Hypothalamus (tissue), 51 donors: ENCODE results near the gene CACNA2D2.

ENCODE experiments used
- DNase-seq, 51 donors: peaks; one replicate each; lab custom pipeline; 2025; lab: John Stamatoyannopoulos, UW

CACNA2D2 gene

DNA sequence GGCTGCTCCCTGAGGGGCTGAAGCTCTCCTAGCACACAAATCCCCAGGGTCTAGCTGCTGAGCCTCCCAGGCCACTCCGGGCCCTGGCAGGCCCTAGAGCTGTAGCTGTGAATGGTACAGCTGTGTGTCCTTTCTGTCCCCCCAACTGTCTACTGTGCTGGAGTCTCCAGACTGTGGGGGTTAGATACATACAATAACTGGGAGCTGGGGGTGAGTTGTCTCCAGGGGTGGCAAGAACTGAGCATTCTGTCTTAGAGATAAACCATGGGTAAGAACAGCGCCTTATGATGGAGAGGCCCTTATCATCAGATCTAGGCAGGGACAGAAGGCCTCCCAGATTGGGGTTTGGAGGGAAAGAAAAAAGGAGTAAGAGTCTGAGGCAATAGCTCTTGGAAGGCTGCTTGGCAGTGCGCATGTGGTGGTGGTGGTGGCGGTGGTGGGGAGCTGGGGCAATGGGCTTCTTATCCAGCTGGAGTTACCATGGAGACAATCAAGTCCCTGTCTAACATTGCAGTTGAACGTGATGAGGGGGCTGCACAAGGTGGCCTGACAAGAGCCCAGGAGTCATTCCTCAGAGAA, 149.2 kb downstream of the CACNA2D2 start:
- DNase-seq, result no peak

DNA sequence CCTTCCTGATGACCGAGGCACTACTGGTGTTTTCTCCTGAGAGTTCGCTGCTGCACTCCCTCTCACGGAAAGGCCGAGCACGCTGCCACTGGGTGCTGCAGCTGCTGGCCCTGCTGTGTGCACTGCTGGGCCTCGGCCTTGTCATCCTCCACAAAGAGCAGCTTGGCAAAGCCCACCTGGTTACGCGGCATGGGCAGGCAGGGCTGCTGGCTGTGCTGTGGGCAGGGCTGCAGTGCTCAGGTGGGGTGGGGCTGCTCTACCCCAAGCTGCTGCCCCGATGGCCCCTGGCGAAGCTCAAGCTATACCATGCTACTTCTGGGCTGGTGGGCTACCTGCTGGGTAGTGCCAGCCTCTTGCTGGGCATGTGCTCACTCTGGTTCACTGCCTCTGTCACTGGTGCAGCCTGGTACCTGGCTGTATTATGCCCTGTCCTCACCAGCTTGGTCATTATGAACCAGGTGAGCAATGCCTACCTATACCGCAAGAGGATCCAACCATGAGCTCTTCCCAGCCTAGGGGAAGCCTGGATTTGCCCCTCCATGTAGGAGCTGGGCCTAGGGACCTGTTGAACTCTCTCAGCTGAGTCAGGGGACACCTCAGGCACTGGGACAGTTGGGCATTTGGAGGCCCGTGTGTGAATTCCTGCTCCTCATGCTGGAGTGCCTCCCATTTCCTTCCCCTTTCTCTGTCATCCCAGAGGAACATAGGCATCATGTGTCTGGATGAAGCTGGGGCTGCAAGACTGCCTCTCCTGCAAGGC, 150.0 kb downstream of the CACNA2D2 start:
- no peak for DNase-seq

DNA sequence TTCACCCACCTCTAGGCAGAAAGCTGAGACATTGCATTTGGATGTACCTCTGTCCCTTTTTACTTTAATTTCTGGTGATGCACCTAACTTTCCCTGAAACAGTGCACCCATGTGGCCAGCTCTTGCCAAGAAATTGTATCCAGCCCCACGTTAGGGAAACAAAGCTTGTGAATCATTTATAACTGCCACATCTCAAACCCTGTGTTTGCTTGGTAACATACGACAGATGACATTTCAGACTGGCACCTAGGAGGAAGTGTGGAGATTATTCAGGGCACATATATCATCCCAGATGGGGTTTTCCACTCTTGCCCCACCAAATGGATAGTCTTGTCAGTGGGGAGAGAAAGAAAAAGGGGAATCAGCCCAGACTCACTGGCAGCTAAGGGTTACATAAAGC, 150.7 kb downstream of the CACNA2D2 start:
- DNase-seq, result no peak

DNA sequence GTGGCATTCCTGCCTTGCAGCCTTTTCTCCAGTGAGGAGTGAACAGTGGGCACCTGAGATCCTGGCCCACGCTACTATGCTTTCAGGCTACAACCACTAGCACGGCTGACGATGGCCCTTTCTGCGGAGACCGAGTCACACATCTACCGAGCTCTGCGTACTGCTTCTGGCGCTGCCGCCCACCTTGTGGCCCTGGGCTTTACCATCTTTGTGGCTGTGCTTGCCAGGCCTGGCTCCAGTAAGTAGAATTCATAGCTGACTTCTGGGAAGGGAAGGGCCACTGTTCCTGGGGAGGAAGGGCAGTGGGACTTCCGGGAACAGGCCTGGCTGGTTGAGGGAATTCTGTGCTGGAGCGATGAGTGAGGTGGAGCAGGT, 152.1 kb downstream of the CACNA2D2 start:
- no peak for DNase-seq

DNA sequence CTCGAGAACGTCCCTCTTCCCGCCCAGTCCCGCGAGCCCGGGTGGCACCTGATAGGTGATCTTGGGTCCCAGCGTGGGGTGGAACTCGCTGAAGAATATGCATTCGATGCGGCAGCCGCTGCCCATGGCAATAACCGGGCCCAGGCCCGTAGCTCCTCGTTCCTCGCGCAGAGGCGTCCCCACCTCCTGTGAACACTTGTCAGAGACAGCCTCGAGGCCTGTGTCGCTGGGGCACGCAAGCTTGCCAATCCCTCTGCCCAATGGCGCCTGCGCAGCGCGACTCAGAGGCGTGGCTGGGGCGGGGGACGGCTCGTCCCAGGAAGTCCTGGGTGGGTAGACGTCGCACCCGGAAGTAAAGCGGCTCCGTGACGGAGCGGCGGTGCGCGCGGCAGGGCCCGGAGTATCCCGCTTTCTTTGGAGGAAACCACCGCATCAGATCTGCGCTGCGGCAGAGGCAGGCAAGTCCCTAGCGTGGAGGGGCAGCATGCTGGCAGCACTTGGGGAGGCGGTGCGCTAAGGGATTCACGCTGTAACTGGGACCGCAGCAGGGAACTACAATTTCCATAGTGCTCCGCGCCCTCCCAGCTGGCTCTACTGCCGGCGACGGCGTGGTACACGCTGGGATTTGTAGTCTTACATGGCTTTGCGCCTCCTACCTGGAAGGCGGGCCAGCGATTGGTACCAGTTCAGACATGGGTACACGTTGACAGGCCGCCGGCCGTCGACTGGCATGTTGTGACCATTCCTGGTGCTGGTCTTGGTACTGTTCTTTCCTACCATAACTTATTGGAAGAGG, 152.7 kb downstream of the CACNA2D2 start, which contains the start of the genes CYB561D2 and NPRL2:
CYB561D2 (plus strand) TSS at position 336 of the 796 bp plus-strand sequence. CDS start 572 bp downstream, outside the sequence.
NPRL2 (minus strand) TSS at position 249 of the 796 bp plus-strand sequence; CDS start at position 126, 123 bp downstream.
- peak; percentile 87 to 99 (median 97) for DNase-seq

DNA sequence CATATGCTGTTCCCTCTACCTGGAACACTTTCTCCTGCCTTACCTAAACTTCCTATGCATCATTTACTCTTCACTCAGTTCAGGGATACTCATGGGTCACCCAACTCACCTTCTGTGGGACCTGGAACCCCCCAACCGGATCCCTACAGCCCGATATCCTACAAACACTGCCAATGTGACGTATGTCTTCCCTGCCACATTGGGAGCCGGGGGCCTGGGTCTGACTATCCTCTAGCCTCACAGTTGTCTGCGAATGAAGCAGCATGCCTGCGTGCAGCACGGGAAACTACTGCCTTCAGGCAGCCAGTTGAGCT, 153.3 kb downstream of the CACNA2D2 start:
- peak in 1 of 51 donors; percentile 58 for DNase-seq

DNA sequence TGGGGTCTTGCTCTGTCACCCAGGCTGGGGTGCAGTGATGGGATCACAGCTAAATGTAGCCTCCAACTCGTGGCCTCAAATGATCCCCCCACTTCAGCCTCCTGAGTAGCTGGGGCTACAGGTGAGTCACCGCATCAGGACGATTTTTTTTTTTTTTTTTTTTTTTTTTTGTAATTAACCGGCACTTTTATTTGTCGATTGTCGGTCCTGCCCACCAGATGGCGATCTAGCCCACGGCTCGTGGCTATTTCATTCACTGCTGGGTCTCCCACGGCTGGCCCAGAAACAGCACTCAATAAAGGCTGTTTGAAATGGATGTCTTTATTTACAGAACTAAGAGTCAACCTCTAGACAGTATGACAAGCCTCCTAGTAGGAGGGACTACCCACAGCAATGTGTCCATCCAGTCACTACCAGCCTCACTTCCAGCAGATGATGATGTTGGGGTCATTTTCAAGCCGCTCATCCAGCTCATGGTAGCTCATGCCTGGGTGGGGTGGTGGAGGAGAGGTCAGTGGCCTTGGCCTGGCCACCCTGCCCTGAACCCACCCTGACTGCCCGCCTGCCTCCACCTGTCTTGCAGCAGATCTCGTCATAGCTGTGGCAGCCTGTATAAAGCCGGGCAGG, 156.1 kb downstream of the CACNA2D2 start:
- peak in 34 of 51 donors; percentile 7 to 83 (median 44) for DNase-seq

DNA sequence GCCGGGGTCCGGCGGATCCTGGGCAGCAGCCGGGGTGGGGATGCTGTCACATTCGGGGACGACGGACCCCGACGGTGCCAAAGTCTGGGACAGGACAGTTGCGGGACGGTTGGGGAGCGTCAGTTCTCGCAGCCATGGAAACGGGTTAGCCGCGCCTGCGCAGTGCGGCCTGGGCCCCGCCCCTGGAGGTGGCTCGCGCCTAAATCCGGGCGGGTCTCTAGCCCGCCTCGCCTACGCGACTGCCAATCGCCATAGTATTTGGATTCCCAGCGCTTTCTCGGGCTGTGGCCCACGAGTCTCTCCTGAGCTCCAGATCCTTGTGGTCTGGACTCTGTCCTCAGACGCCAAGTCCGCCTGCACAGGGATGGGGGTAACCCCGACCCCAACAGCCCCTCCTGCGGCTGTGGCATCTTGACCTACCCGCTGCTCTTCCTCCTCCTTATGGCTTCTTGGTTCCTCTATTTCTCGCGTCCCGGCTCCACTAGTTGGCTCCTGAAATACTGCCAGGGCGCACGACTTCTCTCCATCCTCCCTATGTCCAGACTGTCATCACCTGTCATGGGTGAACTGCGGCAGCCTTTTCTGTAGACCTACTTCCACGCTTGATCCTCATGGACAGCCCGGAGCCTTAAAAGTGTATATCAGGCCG, 157.7 kb downstream of the CACNA2D2 start, which contains the start of gene ZMYND10:
ZMYND10 (minus strand) TSS at position 147 of the 649 bp plus-strand sequence. CDS start 153 bp downstream, outside the sequence.
- peak in 30 of 51 donors; percentile 6 to 57 (median 31) for DNase-seq

DNA sequence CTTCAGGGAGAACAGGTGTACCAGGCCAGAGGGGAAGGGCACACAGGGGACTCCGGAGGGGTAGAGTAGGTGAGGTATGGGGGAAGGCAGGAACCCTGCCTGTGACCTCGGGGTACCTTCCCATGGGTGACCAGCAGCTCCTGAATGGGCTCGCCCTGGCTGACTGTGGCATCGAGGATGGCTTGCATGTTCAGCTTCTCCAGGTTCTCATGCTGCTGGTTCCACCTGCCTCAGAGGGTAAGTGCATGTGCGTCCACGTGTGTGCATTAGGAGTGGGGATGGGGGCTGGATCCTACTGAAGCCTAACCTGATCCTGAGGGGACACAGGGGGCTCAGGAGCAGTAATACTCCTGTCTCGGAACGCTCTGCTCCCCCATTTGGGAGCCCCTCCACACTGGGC, 158.4 kb downstream of the CACNA2D2 start:
- DNase-seq, result no peak

DNA sequence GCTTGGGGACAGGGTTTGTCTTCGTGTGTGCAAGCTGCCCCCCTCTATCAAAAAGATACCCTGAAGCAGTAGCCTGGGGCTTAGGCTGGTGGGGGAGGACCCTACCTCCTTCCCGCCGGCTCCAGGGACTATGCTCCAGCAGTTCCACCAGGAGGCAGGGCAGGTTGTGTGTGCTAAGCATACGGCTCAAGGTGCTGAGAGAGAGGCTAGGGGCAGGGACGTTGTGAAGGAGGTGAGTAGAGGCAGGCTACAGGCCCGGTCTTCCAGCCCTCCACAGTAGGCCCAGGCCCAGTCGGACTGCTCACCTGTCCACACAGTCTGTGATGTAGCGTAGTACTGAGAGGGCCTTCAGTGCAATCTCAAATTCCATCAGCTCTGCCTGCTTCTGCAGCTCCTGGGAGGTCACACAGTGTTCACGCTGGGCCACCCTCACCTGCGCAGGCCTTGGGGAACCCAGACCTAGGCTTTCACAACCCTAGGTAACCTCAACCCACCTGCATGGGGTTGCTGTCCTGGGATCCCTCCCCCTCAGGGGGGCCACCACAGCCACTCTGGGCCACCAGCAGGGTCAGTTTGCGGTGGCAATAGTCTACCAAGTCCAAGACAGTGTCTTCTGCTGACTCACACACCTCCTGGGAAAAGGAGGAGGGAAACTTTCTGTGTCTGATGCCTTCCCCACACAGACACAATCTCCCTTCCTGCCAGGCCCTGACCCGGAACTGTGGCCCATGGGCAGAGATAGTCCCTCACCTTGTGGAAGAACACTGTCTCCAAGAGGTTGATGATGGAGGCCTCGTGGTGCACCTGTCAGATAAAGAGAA, 160.4 kb downstream of the CACNA2D2 start:
- no peak for DNase-seq

DNA sequence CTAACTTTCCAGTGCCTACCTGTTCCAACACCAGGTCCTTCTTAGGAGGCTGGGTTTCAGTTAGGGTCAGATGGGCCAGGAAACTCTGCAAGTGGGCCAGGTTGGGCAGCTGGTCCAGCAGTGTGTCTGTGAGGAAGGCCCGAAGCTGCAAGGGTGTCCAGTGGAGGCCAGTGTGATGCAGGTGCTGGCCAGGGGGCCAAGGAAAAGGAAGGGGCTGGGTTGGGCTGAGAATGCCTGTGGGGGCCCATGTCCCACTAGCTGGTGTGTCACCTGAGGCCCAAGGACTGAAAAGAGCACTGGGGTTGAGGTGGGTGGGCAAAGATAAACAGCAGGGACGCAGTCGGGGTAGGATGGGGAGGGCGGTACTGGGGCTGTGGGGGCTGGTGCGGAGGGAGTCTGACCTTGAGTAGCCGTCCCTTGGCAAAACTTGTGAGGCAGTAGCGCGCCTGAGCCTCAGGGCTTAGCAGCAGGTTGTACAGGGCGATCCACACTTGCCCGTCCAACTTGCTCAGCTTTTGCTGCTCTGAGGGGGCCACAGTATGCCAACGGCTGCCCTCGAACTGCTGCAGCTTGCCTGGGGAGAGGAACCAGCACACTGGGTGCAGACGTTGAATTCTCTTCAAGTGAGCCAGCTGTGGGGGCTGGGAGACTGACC, 161.3 kb downstream of the CACNA2D2 start:
- DNase-seq, result no peak

DNA sequence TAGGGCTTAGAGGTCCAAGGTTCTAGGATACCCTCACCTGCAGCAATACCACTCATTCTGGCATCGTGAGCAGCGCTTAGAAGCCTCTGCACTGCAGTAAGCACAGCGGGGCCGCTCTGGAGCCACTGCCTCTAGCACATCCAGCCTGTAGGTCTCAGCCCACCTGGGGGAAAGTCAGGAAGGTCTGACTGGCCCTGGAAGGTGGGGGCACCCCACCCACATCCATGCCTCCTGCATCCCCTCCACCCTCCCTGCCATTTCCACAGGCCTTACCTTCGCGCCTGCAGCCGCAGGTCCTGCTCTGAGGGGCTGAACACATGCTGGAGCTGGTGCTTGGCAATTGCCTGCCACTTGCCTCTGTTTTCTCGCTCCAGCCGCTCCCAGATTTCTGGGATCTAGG, 161.9 kb downstream of the CACNA2D2 start:
- no peak for DNase-seq

DNA sequence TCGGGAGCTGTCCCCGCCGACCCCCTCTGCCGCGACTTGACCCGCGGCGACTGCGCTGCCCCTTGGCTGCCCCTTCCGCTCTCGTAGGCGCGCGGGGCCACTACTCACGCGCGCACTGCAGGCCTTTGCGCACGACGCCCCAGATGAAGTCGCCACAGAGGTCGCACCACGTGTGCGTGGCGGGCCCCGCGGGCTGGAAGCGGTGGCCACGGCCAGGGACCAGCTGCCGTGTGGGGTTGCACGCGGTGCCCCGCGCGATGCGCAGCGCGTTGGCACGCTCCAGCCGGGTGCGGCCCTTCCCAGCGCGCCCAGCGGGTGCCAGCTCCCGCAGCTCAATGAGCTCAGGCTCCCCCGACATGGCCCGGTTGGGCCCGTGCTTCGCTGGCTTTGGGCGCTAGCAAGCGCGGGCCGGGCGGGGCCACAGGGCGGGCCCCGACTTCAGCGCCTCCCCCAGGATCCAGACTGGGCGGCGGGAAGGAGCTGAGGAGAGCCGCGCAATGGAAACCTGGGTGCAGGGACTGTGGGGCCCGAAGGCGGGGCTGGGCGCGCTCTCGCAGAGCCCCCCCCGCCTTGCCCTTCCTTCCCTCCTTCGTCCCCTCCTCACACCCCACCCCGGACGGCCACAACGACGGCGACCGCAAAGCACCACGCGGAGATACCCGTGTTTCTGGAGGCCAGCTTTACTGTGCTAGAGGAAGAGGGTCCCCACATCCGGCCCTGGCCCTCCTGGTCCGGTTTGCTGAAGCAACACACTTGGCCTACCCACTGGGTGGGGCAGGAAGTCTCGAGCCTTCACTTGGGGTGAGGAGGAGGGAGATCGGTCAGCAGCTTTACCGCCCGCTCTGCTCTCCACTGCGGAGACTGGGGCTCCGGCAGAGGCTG, 162.7 kb downstream of the CACNA2D2 start, which contains the start of gene RASSF1:
RASSF1 (minus strand) TSS at position 389 of the 882 bp plus-strand sequence; CDS start at position 358, 31 bp downstream.
- DNase-seq, result peak in 4 of 51 donors; percentile 19 to 31 (median 26)

DNA sequence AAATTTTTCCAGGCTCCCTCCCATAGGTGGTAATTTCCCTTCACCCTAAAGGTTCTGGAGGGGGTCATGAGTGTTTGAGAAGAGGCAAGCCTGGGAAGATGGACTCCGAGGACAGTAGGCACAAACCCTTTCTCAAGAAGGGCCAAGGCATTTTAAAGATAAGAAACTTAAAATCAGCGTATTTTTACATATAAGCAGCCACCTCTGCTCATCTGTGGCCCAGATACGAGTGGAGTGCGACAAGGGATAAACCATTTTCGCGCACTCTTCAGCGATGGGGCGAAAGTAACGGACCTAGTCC, 163.3 kb downstream of the CACNA2D2 start:
- no peak for DNase-seq

DNA sequence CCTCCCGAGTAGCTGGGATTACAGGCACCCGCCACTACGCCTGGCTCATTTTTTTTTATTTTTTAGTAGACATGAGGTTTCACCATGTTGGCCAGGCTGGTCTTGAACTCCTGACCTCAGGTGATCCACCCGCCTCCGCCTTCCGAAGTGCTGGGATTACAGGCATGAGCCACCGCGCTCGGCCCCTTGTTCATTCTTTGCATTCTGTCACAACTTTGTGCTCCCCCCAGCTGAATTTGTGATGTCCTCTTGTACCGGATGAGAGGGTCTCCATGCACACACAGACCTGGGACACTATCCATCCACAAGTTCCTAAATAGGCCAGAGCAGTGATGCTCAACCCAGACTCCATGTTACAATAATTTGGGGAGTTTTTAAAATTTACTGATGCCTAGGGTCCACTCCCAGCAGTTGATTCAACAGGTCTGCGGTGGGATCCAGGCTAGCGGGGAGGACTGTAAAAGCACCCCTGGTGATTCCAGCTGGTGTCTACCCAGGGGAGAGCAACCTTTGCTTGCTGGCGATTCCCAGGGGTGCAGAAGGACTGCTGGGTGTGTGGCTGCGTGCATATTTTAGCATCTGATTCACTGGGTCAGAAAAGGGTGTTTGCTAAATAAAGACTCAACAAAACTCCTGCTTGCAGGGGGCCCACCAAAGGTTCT, 163.8 kb downstream of the CACNA2D2 start:
- DNase-seq, result no peak

DNA sequence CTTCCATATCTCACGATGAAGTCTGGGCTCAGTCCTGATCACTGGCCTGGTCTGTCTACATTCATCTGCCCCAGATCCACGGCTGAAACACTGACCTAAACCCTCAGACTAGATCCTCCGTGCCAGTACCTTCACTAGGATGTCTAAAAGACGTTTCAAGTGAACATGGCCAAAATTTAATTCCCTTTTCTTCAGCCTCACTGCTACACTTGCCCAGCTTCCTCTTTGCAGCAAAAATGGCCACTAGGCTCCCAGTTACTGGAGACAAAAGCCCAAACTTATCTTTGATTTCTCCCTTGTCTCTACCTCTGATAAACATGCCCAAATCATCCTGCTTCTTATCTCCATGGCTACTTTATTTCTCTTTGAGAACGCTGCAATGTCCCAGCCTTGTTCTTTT, 164.5 kb downstream of the CACNA2D2 start:
- no peak for DNase-seq

DNA sequence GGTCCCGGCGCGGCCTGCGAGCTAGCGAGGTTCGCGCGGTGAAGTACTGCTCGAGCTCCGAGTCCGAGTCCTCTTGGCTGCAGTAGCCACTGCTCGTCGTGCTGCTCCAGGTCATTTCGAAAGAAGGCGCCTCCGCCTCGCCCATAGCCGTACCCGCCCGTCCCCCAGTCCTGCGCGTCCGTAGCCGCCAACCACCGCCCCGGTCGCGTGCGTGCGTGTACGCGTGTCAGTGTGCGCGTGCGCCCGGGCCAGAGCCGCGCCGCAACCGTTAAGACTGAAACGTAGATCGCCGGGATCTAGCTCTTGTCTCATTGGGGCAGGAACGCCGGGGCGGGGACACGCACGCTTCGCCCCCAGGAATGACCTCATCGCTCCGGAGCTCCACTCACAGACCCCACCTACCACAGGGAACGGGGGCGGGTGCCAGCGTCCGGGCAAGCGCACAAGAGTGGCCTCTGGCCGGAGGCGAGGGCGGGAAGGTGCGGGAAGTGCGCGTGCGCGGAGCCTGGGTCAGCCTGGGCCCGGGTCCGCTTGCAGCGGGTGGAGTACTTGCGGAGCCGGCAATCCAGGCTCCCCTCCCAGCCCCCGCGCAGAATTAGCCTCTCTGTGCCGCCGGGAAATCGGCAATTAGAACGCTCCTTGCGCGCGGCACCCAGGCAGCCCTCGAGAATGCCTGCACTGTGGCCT, 166.1 kb downstream of the CACNA2D2 start:
- peak; percentile 73 to 99 (median 96) for DNase-seq
